T-helper 1 cell (primary cell): Measurements from ENCODE around the gene VPS26B.
"Not testable (repeated sequence)": the region's sequence is repeated elsewhere in the genome, so short reads cannot be mapped to it uniquely, and the experiment has no call there.

Source experiments
- DNase-seq, 5 donors: peaks; one replicate each; pipeline ENCODE4 v3.0.0-alpha.2; 2012 to 2020

The VPS26B gene

GRCh38 chr11:134258577-134258976 lies 34.1 kb downstream of the VPS26B start:
- no peak for DNase-seq

DNA sequence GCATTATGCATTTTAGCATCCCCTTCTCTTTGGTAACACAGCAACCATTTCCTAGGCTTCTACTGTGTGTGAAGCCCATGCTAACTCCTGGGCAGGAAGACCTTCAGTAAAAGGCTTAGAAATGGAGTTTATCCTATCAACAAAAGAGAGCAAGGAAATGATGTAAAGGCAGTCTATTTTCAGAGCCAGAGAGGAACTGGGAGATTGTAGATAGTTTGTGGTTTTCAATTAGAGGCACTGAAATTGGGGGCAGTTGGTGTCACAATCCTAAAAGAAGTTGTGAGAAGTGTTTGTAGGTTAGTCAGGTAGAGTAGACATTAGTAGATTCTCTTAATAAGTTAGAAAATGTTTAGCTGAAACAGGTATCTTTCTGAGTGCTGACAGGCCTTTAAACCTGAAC lies 36.0 kb downstream of the VPS26B start:
- DNase-seq: no peak

GRCh38 chr11:134260983-134261382 lies 36.5 kb downstream of the VPS26B start:
- no peak for DNase-seq

DNA sequence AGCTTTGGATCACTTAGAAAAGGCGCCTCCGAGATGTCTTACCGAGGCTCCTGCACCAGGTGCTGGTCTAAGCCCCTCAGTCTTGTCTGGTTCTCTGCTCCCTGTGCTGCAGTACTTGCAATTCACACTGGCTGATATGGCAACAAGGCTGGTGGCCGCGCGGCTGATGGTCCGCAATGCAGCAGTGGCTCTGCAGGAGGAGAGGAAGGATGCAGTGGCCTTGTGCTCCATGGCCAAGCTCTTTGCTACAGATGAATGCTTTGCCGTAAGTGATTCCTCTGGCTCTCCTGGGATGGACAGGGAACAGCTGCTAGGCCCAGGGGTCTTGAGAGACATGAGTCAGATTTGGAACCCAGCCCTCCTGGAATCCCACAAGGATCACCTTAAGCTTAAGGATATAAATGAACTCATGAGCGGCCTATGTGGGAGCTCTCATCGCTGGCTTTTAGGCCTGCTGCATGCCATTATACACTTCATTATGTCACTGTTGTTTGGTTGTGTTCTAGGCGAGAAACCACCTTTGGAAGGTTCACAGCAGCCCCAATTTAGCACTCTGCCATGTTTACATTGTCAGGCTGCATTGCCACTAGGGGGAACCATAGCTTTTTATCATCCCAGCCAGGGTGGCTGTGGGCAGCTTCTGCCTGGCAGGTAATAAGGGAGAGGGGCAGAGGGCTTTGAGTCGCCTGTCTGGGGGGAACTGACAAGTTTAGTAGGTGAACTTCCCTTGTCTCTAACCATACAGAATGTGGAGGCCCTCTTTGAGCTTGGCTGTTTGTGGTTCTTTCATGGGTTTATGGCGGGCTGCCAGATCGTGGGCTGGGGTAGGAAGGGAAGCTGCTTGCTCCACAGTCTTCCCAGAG lies 37.4 kb downstream of the VPS26B start:
- peak in 2 of 5 donors; percentile 23 to 43 for DNase-seq

GRCh38 chr11:134264966-134265764 lies 40.7 kb downstream of the VPS26B start:
- no peak for DNase-seq

GRCh38 chr11:134266440-134266839 lies 42.0 kb downstream of the VPS26B start:
- DNase-seq: no peak

GRCh38 chr11:134266841-134267251 lies 42.4 kb downstream of the VPS26B start:
- no peak for DNase-seq

DNA sequence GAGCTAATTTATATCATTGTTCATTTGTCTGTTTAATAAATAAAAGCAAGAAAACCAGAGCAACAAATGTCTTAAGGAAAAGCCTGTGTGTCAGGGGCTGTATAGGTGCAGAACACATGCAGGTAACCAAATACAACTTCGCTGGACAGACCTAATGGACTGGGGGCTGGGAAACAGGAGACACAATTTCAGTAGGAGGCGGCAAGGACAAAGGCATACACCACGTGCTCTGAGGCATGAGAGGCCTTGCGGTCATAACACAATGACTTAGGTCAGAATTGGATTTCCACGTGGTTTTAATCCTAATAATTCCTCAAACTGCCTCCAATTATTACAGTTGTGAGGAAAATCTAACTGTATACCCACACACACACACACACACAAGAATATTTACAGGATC lies 43.0 kb downstream of the VPS26B start:
- no peak for DNase-seq

GRCh38 chr11:134267966-134268365 lies 43.5 kb downstream of the VPS26B start:
- DNase-seq: no peak

GRCh38 chr11:134270250-134270714 lies 45.8 kb downstream of the VPS26B start:
- peak in 1 of 5 donors; percentile 83 for DNase-seq

DNA sequence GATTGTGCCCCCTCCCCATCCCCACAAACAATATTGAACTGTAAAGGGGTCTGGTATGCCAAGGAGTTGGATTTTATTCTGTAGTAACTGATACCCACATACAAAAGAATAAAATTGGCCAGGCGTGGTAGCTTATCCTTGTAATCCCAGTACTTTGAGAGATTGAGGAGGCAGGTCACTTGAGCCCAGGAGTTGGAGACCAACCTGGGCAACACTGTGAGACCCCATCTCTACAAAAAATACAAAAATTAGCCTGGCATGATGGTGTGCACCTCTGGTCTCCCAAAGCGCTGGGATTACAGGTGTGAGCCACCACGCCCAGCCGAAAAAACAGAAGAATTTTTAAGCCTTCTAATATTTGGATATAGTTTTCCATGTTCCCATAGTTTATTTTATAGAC lies 47.5 kb downstream of the VPS26B start:
- no peak for DNase-seq

GRCh38 chr11:134272381-134273316 lies 48.2 kb downstream of the VPS26B start:
- DNase-seq: no peak

GRCh38 chr11:134273317-134273712 lies 48.8 kb downstream of the VPS26B start:
- DNase-seq: no peak

DNA sequence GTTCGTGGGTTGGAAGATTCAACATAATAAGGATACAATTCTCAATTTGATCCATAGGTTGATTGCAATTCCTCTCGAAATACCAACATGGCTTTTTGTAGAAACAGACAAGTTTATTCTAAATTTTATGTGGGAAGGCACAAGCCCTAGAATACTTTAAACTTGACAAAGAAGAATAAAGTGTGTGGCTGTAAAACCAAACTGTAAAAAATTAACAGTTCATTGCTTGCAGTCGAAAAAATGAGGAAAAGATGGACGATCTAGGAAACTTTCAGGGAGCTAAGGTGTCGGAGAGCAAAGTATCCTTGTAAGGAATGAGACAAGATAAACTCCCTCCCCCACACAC lies 50.7 kb downstream of the VPS26B start:
- no peak for DNase-seq

DNA sequence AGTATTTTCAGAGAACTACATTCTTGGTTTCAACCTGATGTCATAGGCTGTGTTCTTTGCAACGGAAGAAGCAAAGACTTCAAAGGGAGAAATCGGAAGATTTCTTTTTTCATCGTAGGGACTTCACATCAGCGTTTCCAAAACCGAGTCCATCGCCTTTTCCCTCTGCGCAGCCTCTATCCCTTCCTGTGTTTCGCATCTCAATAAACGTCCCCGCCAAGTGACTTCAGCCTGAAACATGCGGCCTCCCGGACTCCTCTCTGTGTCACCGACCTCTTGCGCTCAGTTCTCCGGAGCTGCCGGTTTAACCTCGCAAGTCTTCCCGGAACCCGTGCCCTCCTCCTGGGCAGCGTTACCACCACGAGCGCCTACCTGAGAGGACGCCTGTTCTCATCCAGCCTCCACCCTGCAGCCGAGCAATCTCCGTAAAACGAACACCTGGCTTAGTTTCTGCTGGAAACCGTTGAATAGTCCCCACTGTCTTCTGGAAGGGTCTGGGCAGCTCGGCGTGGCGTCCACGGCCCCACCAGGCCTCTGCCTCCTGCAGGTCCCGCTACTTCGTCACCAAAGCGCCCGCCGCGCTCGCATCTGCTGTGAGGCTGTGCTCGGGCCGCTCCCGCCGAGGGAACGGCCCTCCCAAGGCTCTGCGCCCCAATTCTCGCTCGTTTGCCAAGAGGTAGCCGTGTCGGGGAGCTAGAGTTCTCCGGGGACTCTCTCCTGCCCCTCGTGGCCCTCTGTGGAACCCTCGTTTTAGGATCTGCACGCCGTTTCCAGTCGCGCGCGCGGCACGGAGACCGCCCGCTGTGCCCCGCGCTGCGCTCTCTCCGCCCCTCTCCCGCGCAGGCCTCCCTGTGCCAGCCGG lies 51.3 kb downstream of the VPS26B start, which contains the start of gene GLB1L3:
GLB1L3 (plus strand) TSS at position 846 of the 862 bp plus-strand sequence. CDS start 362 bp downstream, outside the sequence.
- DNase-seq: peak; percentile 51 to 88 (median 70)

- DNase-seq: no peak
These were observed 52.1 kb downstream of the VPS26B start for GRCh38 chr11:134276396-134277182.

DNA sequence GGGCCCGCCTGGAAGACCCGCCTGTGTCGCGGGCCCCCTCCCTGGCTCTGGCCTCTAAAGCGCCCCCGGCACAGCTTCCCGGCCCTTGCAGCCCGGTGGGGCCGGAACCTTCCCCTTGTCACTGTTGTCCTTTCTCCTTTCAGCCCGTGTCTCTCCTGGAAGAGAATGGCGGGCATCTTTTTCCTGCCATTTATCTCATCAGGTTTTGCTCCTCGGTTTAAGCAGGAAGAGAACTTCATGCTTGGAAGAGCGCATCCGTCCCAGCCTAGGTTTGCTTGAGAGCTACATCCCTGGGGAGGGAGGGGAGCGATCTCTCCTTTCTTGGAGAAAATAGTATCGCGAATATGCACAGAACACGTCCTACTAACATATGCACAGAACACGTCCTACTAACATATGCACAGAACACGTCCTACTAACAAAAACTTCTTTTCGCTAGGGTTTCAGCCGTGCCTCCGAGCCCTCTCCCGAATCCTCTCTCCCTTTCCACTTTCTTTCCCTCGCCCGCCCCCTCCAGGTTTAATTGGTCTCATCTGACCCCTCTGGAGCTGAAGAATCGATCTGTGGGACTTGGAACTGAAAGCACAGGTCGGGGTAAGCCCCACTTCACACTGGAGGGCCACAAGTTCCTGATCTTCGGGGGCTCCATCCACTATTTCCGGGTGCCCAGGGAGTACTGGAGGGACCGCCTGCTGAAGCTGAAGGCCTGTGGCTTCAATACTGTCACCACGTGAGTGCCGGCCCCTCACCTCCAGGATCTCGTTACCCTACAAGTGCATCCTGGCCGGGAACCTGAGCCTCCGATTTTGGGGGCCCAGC lies 52.9 kb downstream of the VPS26B start:
- DNase-seq: no peak

GRCh38 chr11:134278356-134278755 lies 53.9 kb downstream of the VPS26B start:
- DNase-seq: no peak

GRCh38 chr11:134281635-134282034 lies 57.2 kb downstream of the VPS26B start:
- DNase-seq: not testable (repeated sequence)
